OCI-LY3 (cell line): ENCODE data around the gene HDAC1.

ENCODE experiments used
- H2AFZ ChIP-seq: fragments of 200-600, 300-600 bp; shearing (Covaris generic); 2 replicates; pipeline ENCODE4 v1.6.0; 2014; ENCODE audit warnings: antibody characterized with exemption, low read depth, low read length
- H3K27ac ChIP-seq: fragments of 200-600, 300-600 bp; sonication (generic); 2 replicates; pipeline ENCODE4 v1.5.1; 2014; ENCODE audit warnings: mild to moderate bottlenecking, low read length, moderate library complexity, mixed read lengths
- H3K27me3 ChIP-seq: fragments of 200-600, 300-600 bp; sonication (generic); 2 replicates; pipeline ENCODE4 v1.6.1; 2014; ENCODE audit warnings: low read depth, low read length, mixed read lengths
- H3K36me3 ChIP-seq: fragments of 200-600, 300-600 bp; sonication (generic); replicated peaks from 2 replicates; pipeline ENCODE3; 2014; ENCODE audit warnings: low read depth, low read length, mixed read lengths
- H3K4me1 ChIP-seq: fragments of 300-600, 200-600 bp; sonication (generic); 2 replicates; pipeline ENCODE4 v1.6.1; 2014; ENCODE audit warnings: low read length, mixed read lengths
- H3K4me2 ChIP-seq: fragments of 200-600, 300-600 bp; sonication (generic); 2 replicates; pipeline ENCODE4 v1.6.1; 2014; ENCODE audit warnings: low read length, mixed read lengths
- H3K4me3 ChIP-seq: fragments of 300-600, 200-600 bp; sonication (generic); 2 replicates; pipeline ENCODE4 v1.5.1; 2014; ENCODE audit warnings: antibody characterized with exemption, mild to moderate bottlenecking, low read length, moderate library complexity
- H3K79me2 ChIP-seq: fragments of 300-600, 200-600 bp; shearing (Covaris generic); 2 replicates; pipeline ENCODE4 v1.6.1; 2014; ENCODE audit warnings: mild to moderate bottlenecking, low read length, mixed read lengths
- H3K9ac ChIP-seq: fragments of 300-600, 200-600 bp; shearing (Covaris generic); 2 replicates; pipeline ENCODE4 v1.6.0; 2014; ENCODE audit warnings: mild to moderate bottlenecking, low read length, moderate library complexity
- H3K9me3 ChIP-seq: fragments of 200-600, 300-600 bp; shearing (Covaris generic); 2 replicates; pipeline ENCODE4 v1.6.1; 2014; ENCODE audit warnings: low read length, mixed read lengths; ENCODE audit not compliant: insufficient read depth
- H4K20me1 ChIP-seq: fragments of 200-600, 300-600 bp; sonication (generic); 2 replicates; pipeline ENCODE4 v1.6.1; 2016; ENCODE audit warnings: low read length, mixed read lengths; ENCODE audit not compliant: insufficient read depth
- EZH2phosphoT487 ChIP-seq: fragments of 200-600 bp; shearing (Covaris generic); IDR thresholded peaks from 2 replicates; pipeline ENCODE4 v1.6.1; 2018; ENCODE audit warnings: antibody characterized with exemption, mixed run types, low read depth
- TF ChIP-seq, protein P1 (sequence below): fragments of 200-600, 300-600 bp; sonication (generic); IDR thresholded peaks from 2 replicates; pipeline ENCODE4 v1.5.1; 2014; ENCODE audit warnings: antibody characterized with exemption, low read length, low read depth

HDAC1 gene

DNA sequence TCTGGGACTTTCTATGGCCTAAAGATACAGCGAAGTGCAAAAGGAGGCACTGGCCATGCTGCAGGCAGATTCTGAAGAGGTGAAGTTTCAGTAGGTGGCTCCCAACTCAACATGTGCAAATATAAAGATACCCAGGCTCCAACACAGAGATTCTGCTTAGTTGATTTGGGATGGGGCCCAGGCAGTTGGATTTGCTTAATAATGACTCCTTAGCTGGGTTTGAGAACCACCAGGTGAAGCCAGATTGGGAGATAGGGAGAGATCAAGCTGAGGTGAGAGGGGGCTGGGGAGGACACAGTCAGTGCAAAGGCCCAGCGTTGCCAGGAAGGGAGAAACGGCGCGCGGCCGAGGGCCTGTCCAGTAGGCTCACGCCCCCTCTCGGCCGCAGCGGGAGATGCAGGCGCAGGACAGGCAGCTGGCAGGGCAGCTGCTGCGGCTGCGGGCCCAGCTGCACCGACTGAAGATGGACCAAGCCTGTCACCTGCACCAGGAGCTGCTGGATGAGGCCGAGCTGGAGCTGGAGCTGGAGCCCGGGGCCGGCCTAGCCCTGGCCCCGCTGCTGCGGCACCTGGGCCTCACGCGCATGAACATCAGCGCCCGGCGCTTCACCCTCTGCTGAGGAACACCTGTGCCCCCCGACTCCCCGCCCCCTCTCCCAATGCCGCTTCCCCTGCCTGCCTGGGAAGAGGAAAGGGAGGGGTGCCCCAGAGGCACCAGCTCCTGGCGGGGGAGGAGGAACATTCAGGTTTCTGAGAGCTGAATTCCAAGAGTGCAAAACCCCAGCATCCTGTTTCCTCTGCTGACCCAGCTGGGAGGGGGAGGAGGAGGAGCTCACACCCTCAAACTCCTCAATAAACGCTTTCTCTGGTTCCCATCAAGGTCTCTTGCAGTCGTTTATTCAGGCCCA lies 43.6 kb upstream of the HDAC1 start:
- no peak overlapping the region; the same call in 1 of the 2 replicates for H2AFZ ChIP-seq
- no peak overlapping the region for H3K27ac ChIP-seq
- H3K4me1 ChIP-seq, result peaks cover 38% of the 10 kb centered on the region
- peak overlapping the region; percentile 32 for H3K4me2 ChIP-seq
- no peaks in the 10 kb centered on the region for H3K79me2 ChIP-seq
- H4K20me1 ChIP-seq, result no peaks in the 10 kb centered on the region
- no peak overlapping the region for H3K9ac ChIP-seq
- peak overlapping the region; percentile 12; the same call in 1 of the 2 replicates for H3K4me3 ChIP-seq
- H3K27me3 ChIP-seq, result no peaks in the 10 kb centered on the region
- H3K36me3 ChIP-seq, result no peaks in the 10 kb centered on the region
- peaks cover 16% of the 10 kb centered on the region; the same call in 1 of the 2 replicates for H3K9me3 ChIP-seq
- TF ChIP-seq, protein P1, sequence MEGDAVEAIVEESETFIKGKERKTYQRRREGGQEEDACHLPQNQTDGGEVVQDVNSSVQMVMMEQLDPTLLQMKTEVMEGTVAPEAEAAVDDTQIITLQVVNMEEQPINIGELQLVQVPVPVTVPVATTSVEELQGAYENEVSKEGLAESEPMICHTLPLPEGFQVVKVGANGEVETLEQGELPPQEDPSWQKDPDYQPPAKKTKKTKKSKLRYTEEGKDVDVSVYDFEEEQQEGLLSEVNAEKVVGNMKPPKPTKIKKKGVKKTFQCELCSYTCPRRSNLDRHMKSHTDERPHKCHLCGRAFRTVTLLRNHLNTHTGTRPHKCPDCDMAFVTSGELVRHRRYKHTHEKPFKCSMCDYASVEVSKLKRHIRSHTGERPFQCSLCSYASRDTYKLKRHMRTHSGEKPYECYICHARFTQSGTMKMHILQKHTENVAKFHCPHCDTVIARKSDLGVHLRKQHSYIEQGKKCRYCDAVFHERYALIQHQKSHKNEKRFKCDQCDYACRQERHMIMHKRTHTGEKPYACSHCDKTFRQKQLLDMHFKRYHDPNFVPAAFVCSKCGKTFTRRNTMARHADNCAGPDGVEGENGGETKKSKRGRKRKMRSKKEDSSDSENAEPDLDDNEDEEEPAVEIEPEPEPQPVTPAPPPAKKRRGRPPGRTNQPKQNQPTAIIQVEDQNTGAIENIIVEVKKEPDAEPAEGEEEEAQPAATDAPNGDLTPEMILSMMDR, result peak; percentile 54
- TF ChIP-seq EZH2phosphoT487, result no peak

DNA sequence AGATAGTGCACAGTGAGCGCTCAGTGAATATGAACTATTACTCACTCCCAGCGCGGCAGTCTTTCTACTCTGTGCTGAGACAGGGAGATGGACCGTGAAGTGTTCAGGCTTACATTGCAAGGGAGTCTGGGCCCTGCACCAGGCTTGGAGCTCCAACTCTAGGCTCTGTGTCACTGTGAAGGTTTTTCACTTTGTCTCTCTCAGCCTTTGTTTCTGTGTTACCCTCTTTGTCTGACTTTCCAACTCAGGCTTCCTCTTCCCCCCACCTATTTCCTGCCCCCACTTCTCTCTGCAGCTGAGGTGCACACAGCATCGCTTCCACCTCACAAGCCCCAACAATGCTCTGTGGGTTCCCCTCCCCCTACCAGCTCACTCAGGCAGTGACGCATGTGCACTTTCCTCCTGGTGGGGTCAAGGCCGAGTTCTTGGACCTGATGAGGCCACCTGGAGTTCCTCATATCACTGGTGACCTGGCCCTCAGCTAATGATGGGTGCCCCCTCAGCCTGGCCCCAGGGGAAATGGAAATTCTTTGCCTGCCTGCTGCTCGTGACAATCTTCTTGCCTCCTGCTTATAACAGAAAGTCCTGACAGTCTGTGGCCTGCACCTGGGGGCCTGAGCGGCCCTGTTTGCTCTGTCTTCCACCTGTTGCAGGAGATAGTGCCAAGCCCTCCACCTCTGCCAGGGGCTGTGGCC lies 41.9 kb upstream of the HDAC1 start:
- Histone ChIP-seq H3K27me3 (no peaks in the 10 kb centered on the region), H3K9me3 (peaks cover 16% of the 10 kb centered on the region; the same call in 1 of the 2 replicates), H3K4me3 (peak overlapping the region; percentile 46), H3K9ac (peak overlapping the region; percentile 21), H4K20me1 (no peaks in the 10 kb centered on the region), H3K27ac (peak overlapping the region; percentile 45), H2AFZ (peak overlapping the region; percentile 58; the same call in 1 of the 2 replicates), H3K36me3 (no peaks in the 10 kb centered on the region), H3K4me2 (peak overlapping the region; percentile 43), H3K4me1 (peaks cover 45% of the 10 kb centered on the region), H3K79me2 (no peaks in the 10 kb centered on the region)
- no peak for TF ChIP-seq EZH2phosphoT487
- TF ChIP-seq, protein P1, result no peak

DNA sequence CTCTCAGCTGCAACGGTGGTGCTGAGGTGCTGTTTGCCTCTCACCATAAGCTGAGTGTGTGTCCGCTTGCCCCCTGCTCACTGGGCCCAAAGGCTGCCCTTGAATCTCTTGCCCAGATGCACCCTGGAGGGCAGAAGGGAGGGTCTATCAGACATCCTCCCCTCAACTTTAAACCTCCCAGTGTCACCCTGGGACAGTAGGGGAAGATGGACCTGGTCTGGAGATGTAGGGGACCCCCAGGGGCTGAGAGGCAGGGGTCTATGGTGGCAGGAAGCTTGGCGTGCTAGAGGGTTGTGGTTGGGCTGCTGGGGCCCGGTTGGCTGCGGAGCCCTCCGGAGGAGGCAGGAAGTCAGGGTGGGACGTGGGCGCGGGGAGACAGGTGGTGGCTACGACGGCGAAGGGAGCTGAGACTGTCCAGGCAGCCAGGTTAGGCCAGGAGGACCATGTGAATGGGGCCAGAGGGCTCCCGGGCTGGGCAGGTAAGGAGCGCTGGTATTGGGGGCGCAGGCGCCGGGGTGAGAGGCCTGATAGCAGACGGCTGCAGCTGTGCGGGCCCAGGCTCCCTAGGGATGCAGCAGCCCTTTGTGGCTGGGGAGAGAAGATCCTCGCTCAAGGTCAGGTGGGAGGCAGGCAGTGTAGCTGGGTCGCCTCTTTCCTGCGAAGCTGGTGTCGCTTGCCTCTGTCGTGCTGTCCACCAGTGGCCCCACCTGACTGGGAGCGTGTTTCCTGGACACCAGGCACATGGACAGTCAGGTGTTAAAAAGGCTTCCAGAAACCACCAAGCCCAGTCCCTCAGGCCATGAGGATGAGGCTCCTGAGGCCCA lies 40.8 kb upstream of the HDAC1 start, which contains the start of gene LCK:
Gene LCK, plus strand, starts transcription at position 373 of the 824 bp plus-strand sequence. CDS start 23,065 bp downstream, outside the sequence.
- Histone ChIP-seq H3K27me3 (no peaks in the 10 kb centered on the region), H3K27ac (peak within 1 kb of the TSS; percentile 45), H3K36me3 (no peaks in the 10 kb centered on the region), H4K20me1 (no peaks in the 10 kb centered on the region), H3K4me2 (peak within 1 kb of the TSS; percentile 43), H3K9ac (peak within 1 kb of the TSS; percentile 21), H3K9me3 (peaks cover 16% of the 10 kb centered on the region; the same call in 1 of the 2 replicates), H2AFZ (peak within 1 kb of the TSS; percentile 58; the same call in 1 of the 2 replicates), H3K4me3 (peak within 1 kb of the TSS; percentile 46; the same call in 1 of the 2 replicates), H3K79me2 (no peaks in the 10 kb centered on the region), H3K4me1 (peaks cover 52% of the 10 kb centered on the region)
- no peak for TF ChIP-seq EZH2phosphoT487
- TF ChIP-seq, protein P1, result no peak
